ENCODE results near the gene SPSB4.
"Not testable (repeated sequence)": the region's sequence is repeated elsewhere in the genome, so short reads cannot be mapped to it uniquely, and the experiment has no call there.

SPSB4 gene

DNA sequence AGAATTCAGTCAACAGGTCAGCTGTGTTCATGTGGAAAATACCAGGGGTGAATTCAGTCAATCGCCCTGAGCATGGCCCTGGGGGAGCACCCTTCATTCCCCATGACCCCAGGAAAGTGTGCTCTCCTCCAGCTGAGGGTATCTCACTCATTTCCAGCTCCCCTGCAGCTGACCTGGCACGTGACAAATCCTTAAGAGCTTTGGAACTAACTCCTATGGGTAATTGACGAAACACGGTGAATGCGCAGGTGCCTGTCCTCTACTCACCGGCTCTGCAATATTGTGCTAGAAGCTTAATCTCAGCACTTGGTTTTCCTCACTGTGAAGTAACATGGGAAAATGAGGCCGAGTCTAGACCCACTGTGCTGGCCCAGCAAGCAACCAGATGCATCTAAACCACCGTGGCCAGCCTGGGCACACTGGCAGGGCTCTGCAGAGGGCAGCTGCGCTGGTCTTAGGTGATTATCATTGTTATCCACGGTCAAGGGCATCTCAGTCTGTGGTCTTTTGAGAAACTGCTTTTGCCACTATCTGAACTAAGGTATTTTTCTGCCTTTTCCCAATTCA is 63.1 kb downstream of the SPSB4 start:
- Histone ChIP-seq H3K27ac (ENCODE audit: low read depth in 2 of 2, low read length in 2 of 2) (no peak overlapping the region), H3K36me3 (ENCODE audit: control insufficient read depth in 2 of 2, insufficient read depth in 2 of 2, low read length in 2 of 2) (no peaks in the 10 kb centered on the region), H3K9me3 (ENCODE audit: control insufficient read depth in 2 of 2, low read length in 2 of 2) (no peaks in the 10 kb centered on the region), H3K9ac (ENCODE audit: low read depth in 1 of 2, low read length in 2 of 2) (no peak overlapping the region), H3K4me3 (ENCODE audit: low read length in 2 of 2) (no peak overlapping the region), H3K4me1 (ENCODE audit: control insufficient read depth in 2 of 2, insufficient read depth in 2 of 2, low read length in 2 of 2) (peaks cover 0 to 3% of the 10 kb centered on the region in 2 donors), H3K27me3 (ENCODE audit: control insufficient read depth in 2 of 2, insufficient read depth in 2 of 2, low read length in 2 of 2) (no peaks in the 10 kb centered on the region)

- Histone ChIP-seq H3K9ac (ENCODE audit: low read depth in 1 of 2, low read length in 2 of 2) (no peak overlapping the region), H3K27me3 (ENCODE audit: control insufficient read depth in 2 of 2, insufficient read depth in 2 of 2, low read length in 2 of 2) (no peaks in the 10 kb centered on the region), H3K36me3 (ENCODE audit: control insufficient read depth in 2 of 2, insufficient read depth in 2 of 2, low read length in 2 of 2) (no peaks in the 10 kb centered on the region), H3K9me3 (ENCODE audit: control insufficient read depth in 2 of 2, low read length in 2 of 2) (no peaks in the 10 kb centered on the region), H3K27ac (ENCODE audit: low read depth in 2 of 2, low read length in 2 of 2) (peak overlapping the region; percentile 13), H3K4me1 (ENCODE audit: control insufficient read depth in 2 of 2, insufficient read depth in 2 of 2, low read length in 2 of 2) (peaks cover 0 to 3% of the 10 kb centered on the region in 2 donors), H3K4me3 (ENCODE audit: low read length in 2 of 2) (no peak overlapping the region)
These were observed 63.8 kb downstream of the SPSB4 start for GRCh38 chr3:141114816-141115460.

GRCh38 chr3:141115789-141116541 is 64.8 kb downstream of the SPSB4 start:
- H3K36me3 ChIP-seq (ENCODE audit: control insufficient read depth in 2 of 2, insufficient read depth in 2 of 2, low read length in 2 of 2): no peaks in the 10 kb centered on the region
- H3K9me3 ChIP-seq (ENCODE audit: control insufficient read depth in 2 of 2, low read length in 2 of 2): no peaks in the 10 kb centered on the region
- no peak overlapping the region for H3K9ac ChIP-seq (ENCODE audit: low read depth in 1 of 2, low read length in 2 of 2)
- H3K27me3 ChIP-seq (ENCODE audit: control insufficient read depth in 2 of 2, insufficient read depth in 2 of 2, low read length in 2 of 2): no peaks in the 10 kb centered on the region
- H3K4me3 ChIP-seq (ENCODE audit: low read length in 2 of 2): no peak overlapping the region
- peaks cover 0 to 3% of the 10 kb centered on the region in 2 donors for H3K4me1 ChIP-seq (ENCODE audit: control insufficient read depth in 2 of 2, insufficient read depth in 2 of 2, low read length in 2 of 2)
- peak overlapping the region; percentile 23 to 67 for H3K27ac ChIP-seq (ENCODE audit: low read depth in 2 of 2, low read length in 2 of 2)

DNA sequence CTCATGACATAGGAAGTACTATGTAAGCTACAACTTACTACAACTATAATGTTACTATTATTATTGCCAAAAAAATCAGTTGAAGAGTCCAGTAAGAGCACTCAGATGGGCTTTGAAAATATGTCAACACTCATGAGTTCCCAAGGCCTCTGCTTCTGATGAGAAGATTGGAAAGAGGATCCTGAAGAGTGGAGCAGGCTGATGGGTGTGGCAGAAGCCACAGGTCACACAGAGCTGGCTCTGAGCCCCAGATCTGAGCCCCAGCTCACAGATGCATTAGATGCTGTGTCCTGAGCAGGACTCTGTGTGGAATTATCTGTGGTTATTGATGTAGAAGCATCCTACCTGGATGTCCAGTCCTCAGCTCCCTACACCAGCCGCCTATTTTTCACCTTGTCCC is 65.6 kb downstream of the SPSB4 start:
- H3K9me3 ChIP-seq (ENCODE audit: control insufficient read depth in 2 of 2, low read length in 2 of 2): no peaks in the 10 kb centered on the region
- peak overlapping the region in 1 of 2 donors; percentile 67 for H3K27ac ChIP-seq (ENCODE audit: low read depth in 2 of 2, low read length in 2 of 2)
- H3K27me3 ChIP-seq (ENCODE audit: control insufficient read depth in 2 of 2, insufficient read depth in 2 of 2, low read length in 2 of 2): no peaks in the 10 kb centered on the region
- H3K4me3 ChIP-seq (ENCODE audit: low read length in 2 of 2): no peak overlapping the region
- H3K9ac ChIP-seq (ENCODE audit: low read depth in 1 of 2, low read length in 2 of 2): no peak overlapping the region
- no peaks in the 10 kb centered on the region for H3K36me3 ChIP-seq (ENCODE audit: control insufficient read depth in 2 of 2, insufficient read depth in 2 of 2, low read length in 2 of 2)
- H3K4me1 ChIP-seq (ENCODE audit: control insufficient read depth in 2 of 2, insufficient read depth in 2 of 2, low read length in 2 of 2): peaks cover 0 to 3% of the 10 kb centered on the region in 2 donors

DNA sequence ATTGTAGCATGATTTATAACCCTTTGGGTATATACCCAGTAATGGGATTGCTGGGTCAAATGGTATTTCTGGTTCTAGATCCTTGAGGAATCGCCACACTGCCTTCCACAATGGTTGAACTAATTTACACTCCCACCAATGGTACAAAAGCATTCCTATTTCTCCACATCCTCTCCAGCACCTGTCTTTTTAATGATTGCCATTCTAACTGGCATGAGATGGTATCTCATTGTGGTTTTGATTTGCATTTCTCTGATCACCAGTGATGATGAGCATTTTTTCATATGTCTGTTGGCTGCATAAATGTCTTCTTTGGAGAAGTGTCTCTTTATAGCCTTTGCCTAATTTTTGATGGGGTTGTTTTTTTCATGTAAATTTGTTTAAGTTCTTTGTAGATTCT is 66.8 kb downstream of the SPSB4 start:
- H3K4me1 ChIP-seq (ENCODE audit: control insufficient read depth in 2 of 2, insufficient read depth in 2 of 2, low read length in 2 of 2); H3K9ac ChIP-seq (ENCODE audit: low read depth in 1 of 2, low read length in 2 of 2); H3K4me3 ChIP-seq (ENCODE audit: low read length in 2 of 2); H3K27ac ChIP-seq (ENCODE audit: low read depth in 2 of 2, low read length in 2 of 2); H3K36me3 ChIP-seq (ENCODE audit: control insufficient read depth in 2 of 2, insufficient read depth in 2 of 2, low read length in 2 of 2); H3K27me3 ChIP-seq (ENCODE audit: control insufficient read depth in 2 of 2, insufficient read depth in 2 of 2, low read length in 2 of 2); H3K9me3 ChIP-seq (ENCODE audit: control insufficient read depth in 2 of 2, low read length in 2 of 2): not testable (repeated sequence)

GRCh38 chr3:141122455-141123030 is 71.4 kb downstream of the SPSB4 start:
- H3K4me3 ChIP-seq (ENCODE audit: low read length in 2 of 2): no peak overlapping the region
- no peak overlapping the region for H3K9ac ChIP-seq (ENCODE audit: low read depth in 1 of 2, low read length in 2 of 2)
- H3K36me3 ChIP-seq (ENCODE audit: control insufficient read depth in 2 of 2, insufficient read depth in 2 of 2, low read length in 2 of 2): no peaks in the 10 kb centered on the region
- no peak overlapping the region for H3K27ac ChIP-seq (ENCODE audit: low read depth in 2 of 2, low read length in 2 of 2)
- no peaks in the 10 kb centered on the region for H3K9me3 ChIP-seq (ENCODE audit: control insufficient read depth in 2 of 2, low read length in 2 of 2)
- H3K27me3 ChIP-seq (ENCODE audit: control insufficient read depth in 2 of 2, insufficient read depth in 2 of 2, low read length in 2 of 2): no peaks in the 10 kb centered on the region
- H3K4me1 ChIP-seq (ENCODE audit: control insufficient read depth in 2 of 2, insufficient read depth in 2 of 2, low read length in 2 of 2): no peaks in the 10 kb centered on the region

DNA sequence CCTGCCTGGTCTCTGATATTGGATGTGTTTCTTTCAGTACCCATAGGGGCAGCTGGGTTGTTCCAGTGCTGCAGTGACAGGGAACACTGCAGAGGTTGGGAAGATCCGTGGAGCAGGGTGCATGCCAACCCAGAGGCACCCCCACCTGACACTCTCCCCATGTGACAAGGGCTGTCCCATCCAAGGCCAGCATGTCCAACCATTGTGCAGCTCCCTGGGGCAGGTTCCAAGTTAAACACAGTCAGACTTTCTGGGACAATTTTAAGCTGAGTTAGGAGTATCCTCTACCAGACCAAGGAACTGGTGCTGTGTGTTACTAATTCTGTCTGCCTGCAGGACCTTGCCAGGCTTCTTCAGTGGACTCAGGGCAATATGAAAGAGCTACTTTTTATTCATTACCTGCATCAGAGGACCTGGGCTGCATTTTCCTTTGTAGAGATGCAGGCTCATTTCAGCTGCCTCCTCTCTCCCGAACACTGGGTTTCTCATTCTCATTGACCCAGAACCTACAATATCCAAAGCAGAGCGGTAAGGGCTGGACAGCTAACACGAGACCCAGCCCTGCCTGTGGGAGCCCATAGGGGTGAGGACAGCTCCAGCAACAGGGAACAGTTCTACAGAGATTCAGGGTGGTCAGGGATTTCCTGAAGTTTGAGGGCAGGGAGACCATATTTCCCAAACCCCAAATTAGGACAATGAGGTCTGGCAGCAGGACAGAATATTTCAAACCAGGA is 72.7 kb downstream of the SPSB4 start:
- no peak overlapping the region for H3K4me3 ChIP-seq (ENCODE audit: low read length in 2 of 2)
- no peaks in the 10 kb centered on the region for H3K27me3 ChIP-seq (ENCODE audit: control insufficient read depth in 2 of 2, insufficient read depth in 2 of 2, low read length in 2 of 2)
- H3K4me1 ChIP-seq (ENCODE audit: control insufficient read depth in 2 of 2, insufficient read depth in 2 of 2, low read length in 2 of 2): no peaks in the 10 kb centered on the region
- no peaks in the 10 kb centered on the region for H3K9me3 ChIP-seq (ENCODE audit: control insufficient read depth in 2 of 2, low read length in 2 of 2)
- no peak overlapping the region for H3K9ac ChIP-seq (ENCODE audit: low read depth in 1 of 2, low read length in 2 of 2)
- H3K27ac ChIP-seq (ENCODE audit: low read depth in 2 of 2, low read length in 2 of 2): no peak overlapping the region
- no peaks in the 10 kb centered on the region for H3K36me3 ChIP-seq (ENCODE audit: control insufficient read depth in 2 of 2, insufficient read depth in 2 of 2, low read length in 2 of 2)

GRCh38 chr3:141124715-141125114 is 73.6 kb downstream of the SPSB4 start:
- H3K27ac ChIP-seq (ENCODE audit: low read depth in 2 of 2, low read length in 2 of 2): no peak overlapping the region
- H3K27me3 ChIP-seq (ENCODE audit: control insufficient read depth in 2 of 2, insufficient read depth in 2 of 2, low read length in 2 of 2): no peaks in the 10 kb centered on the region
- no peaks in the 10 kb centered on the region for H3K9me3 ChIP-seq (ENCODE audit: control insufficient read depth in 2 of 2, low read length in 2 of 2)
- H3K36me3 ChIP-seq (ENCODE audit: control insufficient read depth in 2 of 2, insufficient read depth in 2 of 2, low read length in 2 of 2): no peaks in the 10 kb centered on the region
- no peaks in the 10 kb centered on the region for H3K4me1 ChIP-seq (ENCODE audit: control insufficient read depth in 2 of 2, insufficient read depth in 2 of 2, low read length in 2 of 2)
- H3K4me3 ChIP-seq (ENCODE audit: low read length in 2 of 2): no peak overlapping the region
- no peak overlapping the region for H3K9ac ChIP-seq (ENCODE audit: low read depth in 1 of 2, low read length in 2 of 2)

- Histone ChIP-seq H3K27me3 (ENCODE audit: control insufficient read depth in 2 of 2, insufficient read depth in 2 of 2, low read length in 2 of 2) (no peaks in the 10 kb centered on the region), H3K4me1 (ENCODE audit: control insufficient read depth in 2 of 2, insufficient read depth in 2 of 2, low read length in 2 of 2) (no peaks in the 10 kb centered on the region), H3K9me3 (ENCODE audit: control insufficient read depth in 2 of 2, low read length in 2 of 2) (no peaks in the 10 kb centered on the region), H3K4me3 (ENCODE audit: low read length in 2 of 2) (no peak overlapping the region), H3K9ac (ENCODE audit: low read depth in 1 of 2, low read length in 2 of 2) (no peak overlapping the region), H3K27ac (ENCODE audit: low read depth in 2 of 2, low read length in 2 of 2) (no peak overlapping the region), H3K36me3 (ENCODE audit: control insufficient read depth in 2 of 2, insufficient read depth in 2 of 2, low read length in 2 of 2) (no peaks in the 10 kb centered on the region)
These were observed 74.2 kb downstream of the SPSB4 start for GRCh38 chr3:141125351-141125750.

Measured in mucosa of rectum (tissue), 2 donors.